Spleen (tissue), 3 donors: Measurements from ENCODE around the gene URGCP.

ENCODE experiments used
- POLR2A ChIP-seq, 3 donors: fragments of 450-650 bp; IDR thresholded peaks; one replicate each; pipeline ENCODE4 v1.5.1; 2017; ENCODE audit warnings: antibody characterized with exemption in 3 of 3, mild to moderate bottlenecking in 1 of 3
- POLR2AphosphoS5 ChIP-seq, 3 donors: sonication (generic); formaldehyde crosslinking; IDR thresholded peaks; one replicate each; pipeline ENCODE4 v1.5.1; 2017; ENCODE audit warnings: antibody characterized with exemption in 3 of 3

DNA sequence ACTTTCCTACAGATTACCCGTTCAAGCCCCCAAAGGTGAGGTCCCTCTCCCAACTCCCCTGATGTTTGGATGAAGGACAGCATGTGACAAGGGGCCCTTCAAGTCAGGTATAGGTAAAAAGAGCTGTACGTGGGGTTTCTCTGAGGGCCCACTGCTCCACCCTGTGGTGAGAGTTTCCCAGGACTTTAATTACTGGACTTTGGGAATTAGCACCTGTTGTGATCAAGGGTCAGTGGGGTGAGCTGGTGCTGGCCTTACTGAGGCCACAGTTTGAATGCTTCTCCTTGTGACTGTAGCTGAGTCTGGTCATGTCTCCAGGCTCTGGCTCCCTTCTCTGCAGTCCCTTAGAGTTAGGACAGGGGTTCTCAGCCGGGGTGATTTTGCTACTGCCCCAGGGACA lies 36.6 kb upstream of the URGCP start:
- TF ChIP-seq POLR2AphosphoS5 (IDR thresholded peaks at IDR 0.05): no peak
- no peak for TF ChIP-seq POLR2A (IDR thresholded peaks at IDR 0.05)
